SK-N-DZ (cell line): Measurements from ENCODE around the gene PC.
"Not testable (repeated sequence)": the region's sequence is repeated elsewhere in the genome, so short reads cannot be mapped to it uniquely, and the experiment has no call there.

ENCODE experiments used
- DNase-seq: peaks from one replicate; pipeline ENCODE4 v3.0.0-alpha.2; 2015; ENCODE audit warnings: low spot score

Gene PC

GRCh38 chr11:66978717-66979116 is 20.5 kb upstream of the PC start:
- no peak for DNase-seq

DNA sequence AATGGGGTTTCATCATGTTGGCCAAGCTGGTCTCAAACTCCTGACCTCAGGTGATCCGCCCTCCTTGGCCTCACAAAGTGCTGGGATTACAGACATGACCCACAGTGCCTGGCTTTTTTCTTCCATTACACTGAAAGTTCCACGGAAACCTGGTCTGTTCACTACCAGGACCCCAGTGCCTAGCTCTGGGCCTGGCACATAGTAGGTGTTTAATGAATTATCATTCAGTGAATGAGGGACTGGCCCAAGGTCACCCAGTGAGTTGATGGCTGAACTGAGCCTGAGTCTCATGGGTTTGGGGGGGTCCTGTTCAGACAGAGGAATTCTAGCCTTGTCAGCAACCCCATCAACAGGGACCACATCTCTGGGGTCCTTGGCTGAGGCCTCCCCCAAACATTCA is 20.0 kb upstream of the PC start:
- no peak for DNase-seq

GRCh38 chr11:66976925-66977324 is 18.7 kb upstream of the PC start:
- no peak for DNase-seq

DNA sequence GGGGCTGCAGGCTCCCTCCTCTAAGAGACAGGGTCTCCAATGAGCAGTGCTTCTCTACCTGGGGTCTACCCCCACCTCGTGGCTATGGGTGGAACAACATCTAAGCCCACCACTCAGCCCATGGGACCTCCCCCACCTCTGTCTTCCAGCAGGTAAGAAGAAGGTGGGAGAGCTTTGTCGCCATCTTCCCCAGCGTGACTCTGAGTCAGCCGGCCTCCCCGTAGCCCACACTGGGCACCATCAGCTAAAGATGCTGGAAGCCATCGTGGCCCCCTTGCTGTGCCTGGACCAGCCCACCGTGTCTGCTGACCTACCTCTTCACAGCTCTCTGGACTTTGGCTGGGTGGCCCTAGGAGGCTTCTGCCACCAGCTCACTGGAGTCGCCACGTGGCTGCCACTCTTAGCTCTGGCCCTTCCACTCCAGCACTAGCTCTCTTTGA is 17.9 kb upstream of the PC start:
- DNase-seq, result peak; percentile 75

DNA sequence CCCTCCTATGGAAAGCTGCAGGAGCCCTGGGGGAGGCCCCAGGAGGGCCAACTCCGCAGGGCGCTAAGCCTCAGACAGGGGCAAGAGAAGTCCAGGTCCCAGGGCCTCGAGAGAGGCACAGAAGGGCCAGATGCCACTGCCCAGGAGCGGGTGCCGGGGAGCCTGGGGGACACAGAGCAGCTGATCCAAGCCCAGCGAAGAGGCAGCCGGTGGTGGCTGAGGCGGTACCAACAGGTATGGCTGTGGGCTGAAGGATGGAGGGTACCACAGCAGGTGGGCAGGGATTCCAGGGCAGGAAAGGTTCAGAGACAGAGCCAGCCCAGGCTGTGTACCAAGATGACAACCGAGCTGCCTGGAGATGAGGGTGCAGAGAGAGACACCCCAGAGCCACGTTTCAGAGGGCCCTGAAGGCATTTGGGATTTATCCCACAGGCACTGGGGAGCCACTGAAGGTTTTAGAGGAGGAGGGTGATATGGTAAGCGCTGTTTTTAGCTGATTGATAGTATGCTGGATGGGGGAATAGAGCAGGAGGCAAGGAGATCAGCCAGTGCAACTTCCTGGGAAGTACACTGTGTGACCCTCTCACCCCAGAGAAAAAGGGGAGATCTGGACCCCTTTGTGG is 17.3 kb upstream of the PC start:
- no peak for DNase-seq

DNA sequence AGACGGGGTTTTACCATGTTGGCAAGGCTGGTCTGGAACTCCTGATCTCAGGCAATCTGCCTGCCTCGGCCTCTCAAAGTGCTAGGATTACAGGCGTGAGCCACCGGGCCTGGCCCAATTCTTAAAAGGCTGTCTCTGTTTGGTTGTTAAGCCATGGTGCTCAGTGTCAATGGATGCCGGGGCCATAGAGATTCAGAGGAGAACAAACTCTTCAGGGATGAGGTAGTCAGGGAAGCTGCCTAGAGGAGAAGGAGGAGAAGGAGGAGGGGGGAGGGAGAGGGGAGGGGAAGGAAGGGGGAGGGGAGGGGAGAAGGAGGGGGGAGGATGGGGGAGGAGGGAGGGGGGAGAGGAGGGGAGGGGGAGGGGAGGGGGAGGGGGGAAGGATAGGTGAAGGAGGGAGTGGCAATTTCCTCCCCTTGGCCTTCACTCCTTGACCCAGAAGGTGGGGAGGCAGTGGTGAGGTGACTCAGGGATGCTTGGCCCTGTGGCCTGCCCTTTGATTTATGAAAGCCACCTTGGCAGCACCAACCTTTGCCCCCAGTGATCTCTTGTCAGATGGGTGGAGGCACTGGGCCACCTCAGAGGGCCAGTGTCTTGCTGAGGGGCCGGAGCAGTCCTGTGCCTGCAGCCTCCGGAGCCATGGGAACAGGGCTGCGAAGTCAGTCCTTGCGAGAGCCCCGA is 16.7 kb upstream of the PC start, which contains the start of gene C11orf86:
Gene C11orf86 (plus strand): TSS at position 581 of the 681 bp plus-strand sequence. CDS start 59 bp downstream, at position 640.
- no peak for DNase-seq

DNA sequence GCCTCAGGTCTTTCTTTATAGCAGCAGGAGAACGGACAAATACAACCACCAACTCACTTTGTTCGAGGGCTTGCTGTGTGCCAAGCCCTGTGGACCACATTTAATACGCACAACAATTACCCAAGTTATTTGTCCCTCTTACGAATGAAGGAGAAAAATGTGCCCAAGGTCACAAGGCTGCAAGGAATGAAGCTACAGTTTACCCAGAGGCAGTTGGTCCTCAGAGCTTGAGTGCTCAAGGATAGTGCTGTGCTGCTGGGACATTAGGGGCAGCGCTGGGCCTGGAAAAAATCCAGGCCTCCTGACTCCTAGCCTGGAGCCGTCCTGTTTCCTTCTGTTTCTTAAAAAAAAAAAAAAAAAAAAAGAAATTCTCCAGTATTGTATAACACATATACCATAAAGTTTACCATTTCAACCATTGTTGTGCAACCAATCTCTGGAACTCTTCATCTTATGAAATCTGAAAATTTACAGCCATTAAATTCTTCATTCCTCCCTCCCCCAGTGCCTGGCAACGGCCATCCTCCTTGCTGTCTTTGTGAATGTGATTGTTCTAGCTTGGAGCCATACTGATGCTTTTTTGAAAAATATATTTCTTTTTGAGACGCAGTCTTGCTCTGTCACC is 15.9 kb upstream of the PC start:
- DNase-seq, result no peak

DNA sequence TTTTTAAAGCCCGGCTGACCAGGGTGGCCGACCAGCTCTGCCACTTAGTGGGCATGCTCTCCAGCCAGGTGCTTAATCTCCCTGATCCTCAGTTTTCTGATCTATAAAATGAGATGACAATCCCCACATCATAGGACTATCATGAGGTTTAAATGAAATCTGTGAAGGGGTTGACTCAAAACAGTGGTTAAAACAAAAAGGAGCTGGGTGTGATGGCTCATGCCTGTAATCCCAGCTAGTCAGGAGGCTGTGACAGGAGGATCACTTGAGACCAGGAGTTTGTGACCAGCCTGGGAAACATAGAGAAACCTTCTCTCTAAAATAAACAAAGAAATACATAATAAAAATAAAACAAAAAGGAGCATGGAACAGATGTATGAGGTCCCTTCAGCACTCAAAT is 13.3 kb upstream of the PC start:
- no peak for DNase-seq

DNA sequence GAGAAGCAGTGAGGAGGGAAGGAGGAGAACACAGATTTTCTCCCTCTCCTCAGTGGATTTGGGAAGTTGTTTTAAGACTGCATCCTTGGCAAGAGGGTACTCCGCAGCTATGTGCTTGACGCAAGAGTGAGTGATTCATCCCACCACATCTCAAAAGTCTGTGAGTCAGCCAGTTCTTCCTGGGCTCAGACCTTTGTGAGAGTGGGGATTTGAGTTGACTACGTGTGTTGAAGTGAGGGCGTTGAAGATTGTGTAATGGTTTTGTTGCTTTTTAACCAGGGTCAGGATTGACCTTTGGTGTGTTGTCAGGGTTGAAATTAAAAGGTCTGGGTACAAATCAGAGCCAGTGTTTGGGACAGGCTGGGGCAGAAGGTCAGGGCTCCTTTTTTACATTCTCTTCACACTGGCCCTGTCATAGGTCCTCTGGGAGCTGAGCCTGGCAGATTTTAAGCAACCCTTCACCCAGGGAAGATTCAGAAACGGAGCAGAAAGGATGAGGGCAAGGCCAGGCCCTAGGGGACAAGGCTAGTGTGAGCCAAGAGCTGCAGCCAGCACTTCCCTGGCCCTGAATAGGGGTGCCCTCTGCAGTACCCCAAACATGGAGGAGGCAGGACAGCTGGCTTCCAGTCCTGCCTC is 12.7 kb upstream of the PC start:
- DNase-seq, result no peak

DNA sequence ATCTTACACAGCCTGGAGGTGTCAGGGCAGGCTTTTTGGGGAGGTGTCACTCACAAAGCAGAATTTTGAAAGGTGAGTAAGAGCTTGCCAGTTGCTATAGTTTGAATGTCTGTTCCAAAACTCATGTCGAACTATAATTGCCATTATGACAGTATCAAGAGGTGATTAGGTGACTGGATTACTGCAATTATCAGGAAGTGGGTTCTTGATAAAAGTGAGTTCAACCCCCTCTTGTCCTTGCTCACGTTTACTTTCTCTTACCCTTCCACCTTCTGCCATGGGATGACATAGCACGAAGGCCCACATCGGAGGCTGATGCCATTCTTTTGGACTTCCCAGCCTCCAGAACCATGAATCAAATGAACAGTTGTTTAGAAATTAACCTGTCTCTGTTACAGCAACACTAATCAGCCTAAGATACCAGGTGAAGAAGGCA is 12.2 kb upstream of the PC start:
- DNase-seq, result no peak

DNA sequence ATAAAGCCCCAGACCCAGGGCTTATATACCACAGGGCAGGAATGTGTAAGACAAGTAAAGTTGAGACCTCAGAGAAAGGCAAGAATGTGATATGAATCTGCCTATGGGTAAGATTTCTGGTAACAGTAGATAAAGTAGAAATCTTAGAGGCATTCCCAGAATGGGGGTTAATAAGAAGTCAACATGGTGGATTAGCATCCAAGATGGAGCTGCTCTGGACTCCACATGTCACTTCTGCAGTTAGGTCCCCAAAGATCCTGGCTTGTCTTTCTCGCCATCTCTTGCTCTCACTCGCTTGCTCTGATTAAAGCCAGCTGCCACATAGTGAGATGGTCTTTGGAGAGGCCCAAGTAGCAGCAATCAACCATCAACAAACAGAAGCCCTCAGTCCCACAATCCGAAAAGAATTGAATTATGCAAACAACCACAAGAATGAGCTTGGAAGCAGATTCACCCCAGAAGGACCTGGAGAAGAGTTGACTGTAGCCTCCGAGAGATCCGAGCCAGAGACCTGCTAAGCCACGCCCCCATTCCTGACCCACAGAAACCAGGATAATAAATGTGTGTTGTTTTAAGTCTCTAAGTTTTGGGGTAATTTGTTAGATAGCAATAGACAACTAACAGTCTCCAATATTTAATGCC is 11.5 kb upstream of the PC start:
- peak; percentile 70 for DNase-seq

DNA sequence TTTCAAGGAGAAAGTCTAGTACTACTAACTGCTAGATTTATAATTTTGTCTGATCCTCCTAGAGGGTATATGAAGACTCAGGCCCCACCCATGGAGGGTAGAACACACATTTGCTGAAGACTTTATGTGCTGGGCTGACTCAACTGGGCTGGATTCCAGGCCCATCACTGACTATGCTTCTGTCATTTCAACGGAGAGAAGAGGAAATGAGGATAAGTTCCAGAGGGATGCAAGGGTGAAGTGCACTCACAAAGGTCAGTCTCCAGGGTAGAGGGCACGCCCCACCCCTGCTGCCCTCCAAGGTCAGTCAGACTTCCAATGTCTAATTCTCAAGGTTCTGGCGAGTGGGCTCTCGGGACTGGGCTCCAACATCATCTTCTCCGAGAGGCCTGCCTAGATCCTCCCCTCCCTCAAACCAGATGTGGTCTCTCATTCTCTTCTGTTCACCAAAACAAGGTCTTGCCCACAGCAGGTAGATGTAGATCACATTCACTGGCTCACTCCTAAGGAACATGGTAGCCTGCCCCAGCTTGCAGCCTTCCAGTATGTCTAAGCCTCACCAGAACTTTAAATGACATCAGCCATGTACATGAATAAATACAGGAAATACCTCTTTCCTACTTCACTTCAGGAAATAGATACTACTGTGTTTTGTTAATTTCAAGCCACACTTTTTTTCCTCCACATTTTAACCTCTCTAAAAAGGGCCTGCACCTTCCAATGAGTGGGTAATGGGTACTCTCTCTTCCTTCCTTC is 9.7 kb upstream of the PC start:
- no peak for DNase-seq

DNA sequence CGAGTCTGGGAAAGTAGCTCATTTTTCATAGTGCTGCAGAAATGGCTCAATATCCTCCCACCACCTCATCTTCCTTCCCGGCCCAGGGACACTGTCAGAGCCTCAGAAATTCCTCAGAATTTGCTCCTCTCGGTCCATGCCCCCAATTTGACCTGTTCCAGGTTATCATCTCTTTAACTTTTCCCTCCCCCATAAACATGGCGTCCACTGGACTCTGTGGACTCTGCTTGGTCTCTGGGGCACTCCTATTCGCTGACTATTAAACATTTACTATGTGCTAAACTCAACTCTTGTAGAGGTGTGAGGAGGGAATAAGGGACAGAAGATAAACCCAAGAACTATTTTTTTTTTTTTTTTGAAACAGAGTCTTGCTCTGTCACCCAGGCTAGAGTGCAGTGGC is 8.2 kb upstream of the PC start:
- no peak for DNase-seq

GRCh38 chr11:66964495-66964894 is 6.3 kb upstream of the PC start:
- no peak for DNase-seq

DNA sequence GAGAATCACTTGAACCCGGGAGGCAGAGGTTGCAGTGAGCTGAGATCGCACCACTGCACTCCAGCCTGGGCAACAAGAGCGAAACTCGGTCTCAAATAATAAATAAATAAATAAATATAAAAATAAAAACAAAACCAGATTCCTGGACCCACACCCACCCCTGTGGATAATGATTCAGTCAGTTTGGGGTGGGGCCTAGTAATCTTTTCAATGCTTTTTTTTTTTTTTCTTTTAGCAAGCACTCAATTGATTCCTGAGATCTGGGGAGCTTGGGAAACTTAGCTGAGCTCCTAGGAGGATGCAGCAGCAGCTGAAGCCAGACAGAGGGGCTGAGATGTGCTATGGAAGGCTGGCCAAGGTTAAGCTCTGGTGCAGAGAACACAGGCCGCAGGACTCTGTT is 4.6 kb upstream of the PC start:
- DNase-seq, result no peak

GRCh38 chr11:66962247-66962646 is 4.1 kb upstream of the PC start:
- DNase-seq, result no peak

DNA sequence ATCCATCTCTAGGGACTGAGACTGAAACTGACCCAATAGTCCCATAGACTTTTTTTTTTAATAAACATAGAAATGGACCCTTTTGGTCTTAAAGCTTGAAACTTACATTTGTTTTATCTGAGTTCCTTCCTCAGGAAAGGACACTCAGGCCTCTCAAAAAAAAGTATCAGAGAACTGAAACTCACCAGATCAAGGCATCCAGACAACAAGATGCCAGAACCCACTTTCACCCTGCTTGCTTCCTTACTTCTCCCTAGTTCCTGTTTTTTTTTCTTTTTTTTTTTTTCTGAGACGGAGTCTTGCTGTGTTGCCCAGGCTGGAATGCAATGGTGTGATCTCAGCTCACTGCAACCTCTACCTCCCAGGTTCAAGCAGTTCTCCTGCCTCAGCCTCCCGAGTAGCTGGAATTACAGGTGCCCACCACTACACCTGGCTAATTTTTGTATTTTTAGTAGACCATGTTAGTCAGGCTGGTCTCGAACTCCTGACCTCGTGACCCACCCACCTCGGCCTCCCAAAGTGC is 3.6 kb upstream of the PC start:
- not testable (repeated sequence) for DNase-seq

DNA sequence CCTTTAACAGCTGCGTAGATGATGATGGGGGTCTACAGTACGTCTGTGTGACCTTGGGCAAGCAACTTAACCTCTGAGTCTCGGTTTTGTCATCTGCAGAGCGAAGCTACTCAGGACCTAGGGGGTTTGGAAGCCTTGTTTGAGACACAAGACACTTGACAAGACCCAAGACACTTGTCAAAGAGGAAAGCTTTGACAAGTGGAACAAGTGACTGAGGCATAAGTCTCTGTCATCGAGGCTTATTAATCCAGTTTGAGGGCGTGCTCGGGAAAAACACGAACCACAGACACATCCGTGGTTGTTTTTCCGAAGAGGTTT is 732 bp upstream of the PC start:
- DNase-seq, result no peak

GRCh38 chr11:66957971-66958231 is 282 bp downstream of the PC start:
- no peak for DNase-seq

DNA sequence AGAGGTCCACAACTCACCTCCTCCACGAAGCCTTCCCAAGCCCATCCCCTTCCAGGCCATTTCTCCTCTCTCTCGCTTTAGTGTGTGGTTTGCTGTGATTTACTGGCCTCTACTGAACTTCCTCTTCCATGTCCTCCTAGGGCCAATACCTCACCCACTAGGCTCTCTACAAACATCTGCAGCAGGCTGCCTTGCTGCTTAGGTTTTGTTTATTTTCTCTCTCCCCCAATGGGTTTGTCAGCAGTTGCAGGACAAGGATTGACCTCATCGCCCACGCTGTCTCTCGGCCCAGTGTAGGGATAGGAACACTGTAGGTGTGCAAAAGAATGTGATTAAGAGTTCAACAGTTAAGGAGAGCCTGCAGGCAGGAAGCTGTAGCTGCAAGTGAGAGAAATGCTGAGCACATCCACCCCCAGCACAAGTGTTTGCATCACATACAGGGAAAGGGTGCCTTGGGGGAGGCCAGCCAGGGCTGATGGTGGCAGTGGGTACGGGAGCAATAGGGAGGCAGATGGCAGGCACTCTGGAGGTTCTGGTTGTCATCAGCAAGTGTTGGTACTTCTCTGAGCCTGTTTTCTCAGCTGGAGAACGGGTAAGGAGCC is 1.4 kb downstream of the PC start:
- DNase-seq, result no peak
